K562 (cell line): Measurements from ENCODE around the gene ADCY4. TPM values are rescaled to one million over a fixed set of nuclear protein-coding genes. Genes with fewer than 3 reads are reported as not detected.

Source experiments
- ATAC-seq: fragments of 200-7000 bp; cut with Tn5 transposase; 3 replicates; pipeline ENCODE4 v1.9.1; 2020; ENCODE audit warnings: moderate library complexity
- BruUV-seq: library from RNA; stranded (reverse); fragments of 400-500 nt; replicated peaks from 2 replicates; lab custom pipeline; 2021; lab: Mats Ljungman, UMichigan
- CTCF ChIA-PET: fragments of 300-600 bp; formaldehyde crosslinking; extraction: SDS; loops from one replicate; lab custom pipeline; 2021; ENCODE audit warnings: low intra/inter-chr PET ratio; lab: Yijun Ruan, JAX
- POLR2A ChIA-PET: fragments of 300-600, 350-650 bp; sonication (Branson Sonifier 250); formaldehyde crosslinking; extraction: SDS; loops from one replicate; lab custom pipeline; 2021; ENCODE audit warnings: antibody characterized with exemption, inconsistent platforms; lab: Yijun Ruan, JAX
- DNase-seq, 4 experiments: peaks; one replicate each; pipeline versions ENCODE4 v3.0.0 to v3.0.0-alpha.2; 2011 to 2018; ENCODE audit warnings: low spot score in 3 of 4, mixed read lengths in 3 of 4; ENCODE audit errors: extremely low read depth in 1 of 4
- FAIRE-seq: peaks from 2 replicates; lab custom pipeline; 2011; peaks lifted over from hg19 to GRCh38; lab: Jason Lieb, UNC
- H2AFZ ChIP-seq: 2 replicates; pipeline ENCODE4 v1.6.0; 2011; ENCODE audit warnings: low read depth, low read length, control low read depth, inconsistent platforms
- H3K27ac ChIP-seq: fragments of 200-600 bp; 3 replicates; pipeline ENCODE4 v1.8.0; 2011; ENCODE audit warnings: low read depth, mild to moderate bottlenecking, control low read depth, inconsistent platforms, low read length, moderate library complexity, mixed read lengths; ENCODE audit errors: extremely low read depth
- H3K27me3 ChIP-seq, 2 experiments: fragments of 300-600 bp in 1 of 2; 2 replicates in 1 of 2; 3 replicates in 1 of 2; pipeline versions ENCODE4 v1.6.0 to v1.8.0; 2011; ENCODE audit warnings: inconsistent platforms in 2 of 2, low read length in 2 of 2, mild to moderate bottlenecking in 1 of 2, mixed read lengths in 1 of 2, moderate library complexity in 1 of 2; ENCODE audit not compliant: control insufficient read depth in 2 of 2, insufficient read depth in 2 of 2
- H3K36me3 ChIP-seq: fragments of 300-600 bp; 3 replicates; pipeline ENCODE4 v1.8.0; 2011; ENCODE audit warnings: mild to moderate bottlenecking, low read length, inconsistent platforms; ENCODE audit not compliant: control insufficient read depth, insufficient read depth
- H3K4me1 ChIP-seq, 2 experiments: fragments of 200-600 bp in 1 of 2; replicated peaks in 1 of 2; 2 replicates in 1 of 2; 3 replicates in 1 of 2; pipeline versions ENCODE4 v1.5.1 to v1.8.0; 2011; ENCODE audit warnings: inconsistent platforms in 2 of 2, low read length in 2 of 2, mild to moderate bottlenecking in 1 of 2, mixed read lengths in 1 of 2, moderate library complexity in 1 of 2; ENCODE audit not compliant: control insufficient read depth in 2 of 2, insufficient read depth in 2 of 2
- H3K4me2 ChIP-seq: 2 replicates; pipeline ENCODE4 v1.6.1; 2011; ENCODE audit warnings: low read length, control low read depth, inconsistent platforms, mixed read lengths; ENCODE audit not compliant: insufficient read depth
- H3K4me3 ChIP-seq: fragments of 200-600 bp; sonication (generic), shearing (Covaris generic); 2 replicates; pipeline ENCODE4 v1.5.1; 2016; ENCODE audit warnings: control low read depth, inconsistent platforms
- H3K79me2 ChIP-seq: fragments of 200-600 bp; 3 replicates; pipeline ENCODE4 v1.8.0; 2011; ENCODE audit warnings: low read length, inconsistent platforms; ENCODE audit not compliant: control insufficient read depth, insufficient read depth
- H3K9ac ChIP-seq, 2 experiments: 2 replicates each; pipeline versions ENCODE4 v1.6.0 to v1.6.1; 2011; ENCODE audit warnings: low read depth in 2 of 2, low read length in 2 of 2, control low read depth in 1 of 2, inconsistent platforms in 1 of 2, mild to moderate bottlenecking in 1 of 2, mixed read lengths in 1 of 2; ENCODE audit not compliant: insufficient read depth in 1 of 2
- H3K9me1 ChIP-seq: one replicate; pipeline ENCODE4 v1.6.0; 2011; ENCODE audit warnings: inconsistent platforms, mild to moderate bottlenecking, low read length, moderate library complexity; ENCODE audit not compliant: control insufficient read depth, insufficient read depth
- H3K9me3 ChIP-seq: replicated peaks from 2 replicates; pipeline ENCODE4 v1.5.1; 2011; ENCODE audit warnings: low read depth, low read length, inconsistent platforms; ENCODE audit not compliant: control insufficient read depth, insufficient read depth
- H4K20me1 ChIP-seq: replicated peaks from 2 replicates; pipeline ENCODE4 v1.6.1; 2011; ENCODE audit warnings: low read length, inconsistent platforms, mixed read lengths; ENCODE audit not compliant: control insufficient read depth, insufficient read depth
- EGR1 ChIP-seq: fragments of 450-650 bp; conservative IDR thresholded peaks from 2 replicates; pipeline ENCODE4 v1.6.1; 2017; ENCODE audit warnings: mild to moderate bottlenecking
- HMG20A ChIP-seq: fragments of 450-650 bp; formaldehyde crosslinking; conservative IDR thresholded peaks from 2 replicates; pipeline ENCODE4 v1.4.0; 2020; ENCODE audit warnings: mild to moderate bottlenecking, mixed read lengths
- L3MBTL2 ChIP-seq: fragments of 450-650 bp; IDR thresholded peaks from 2 replicates; pipeline ENCODE4 v1.6.1; 2016; ENCODE audit warnings: mild to moderate bottlenecking, moderate library complexity
- RBM25 ChIP-seq: fragments of 200-400 bp; formaldehyde crosslinking; IDR thresholded peaks from 2 replicates; pipeline ENCODE4 v1.6.1; 2018; ENCODE audit warnings: low read length, low read depth, moderate library complexity; ENCODE audit not compliant: severe bottlenecking
- SRSF3 ChIP-seq: fragments of 200-400 bp; formaldehyde crosslinking; IDR thresholded peaks from 2 replicates; pipeline ENCODE4 v1.6.1; 2016; ENCODE audit warnings: mild to moderate bottlenecking, low read length, moderate library complexity; ENCODE audit not compliant: insufficient read depth
- ZNF24 ChIP-seq: fragments of 450-650 bp; IDR thresholded peaks from 2 replicates; pipeline ENCODE4 v1.6.1; 2016
- ZNF263 ChIP-seq: sonication (generic); formaldehyde crosslinking; IDR thresholded peaks from 2 replicates; pipeline ENCODE4 v1.8.0; 2022; ENCODE audit warnings: mild to moderate bottlenecking, missing genetic modification reagents, borderline replicate concordance
- ZNF75A ChIP-seq: fragments of 450-650 bp; formaldehyde crosslinking; IDR thresholded peaks from 2 replicates; pipeline ENCODE4 v1.4.0; 2020; ENCODE audit warnings: mild to moderate bottlenecking
- WGBS: fragments of 100-300 bp; shearing (Covaris generic); methylation state at CpG from one replicate; pipeline ENCODE4 v1.1.6; 2016; ENCODE audit warnings: low coverage, mixed read lengths; ENCODE audit not compliant: insufficient coverage; ENCODE audit errors: missing lambda C conversion rate; 5-methylcytosine and 5-hydroxymethylcytosine counted together
- in situ Hi-C: fragments of 300-500 bp; cut with MboI; formaldehyde crosslinking; loops from 4 replicates; pipeline ENCODE4 v1.15.0; 2018; ENCODE audit warnings: inconsistent platforms, mixed read lengths
- intact Hi-C: fragments of 100-400 bp; cut with micrococcal nuclease; formaldehyde crosslinking; loops from 2 replicates; pipeline ENCODE4 v1.14.2; 2022
- polyA plus RNA-seq, 8 experiments: library from polyadenylated mRNA; depleted of rRNA in 4 of 8; stranded (reverse) in 5 of 8; unstranded in 3 of 8; fragments of >200 nt; fragmentation: Nextera tagmentation in 2 of 8; fragmentation: Illumina TruSeq in 1 of 8; extraction: Ambion mirVana in 2 of 8; extraction: Trizol in 1 of 8; gene quantifications; 2 replicates each; pipeline versions ENCODE4 v1.2.1 to v1.2.3, GENCODE V29; 2011 to 2014; ENCODE audit warnings: inconsistent platforms in 1 of 8, missing spikeins in 1 of 8
- total RNA-seq, 7 experiments: library from RNA; depleted of rRNA in 6 of 7; stranded (reverse); fragments of >200 nt in 6 of 7; fragmentation: Illumina TruSeq in 2 of 7; extraction: Trizol in 2 of 7; gene quantifications; 2 replicates each; pipeline versions ENCODE4 v1.2.1 to v1.2.3, GENCODE V29; 2011 to 2021; ENCODE audit warnings: low replicate concordance in 1 of 7
- TF ChIP-seq, protein P1 (sequence below): sonication (generic); formaldehyde crosslinking; IDR thresholded peaks from 2 replicates; pipeline ENCODE4 v1.9.0; 2022; ENCODE audit warnings: mild to moderate bottlenecking, missing genetic modification reagents
- TF ChIP-seq, protein P2 (sequence below): fragments of 450-650 bp; formaldehyde crosslinking; IDR thresholded peaks from 2 replicates; pipeline ENCODE4 v1.4.0; 2022; ENCODE audit warnings: mild to moderate bottlenecking, moderate library complexity

Gene ADCY4
- total and polyA plus RNA-seq, 9 of the 15 experiments (the other 6 are each of a cell fraction or from before 2014, with no cell fraction given) = 0.04 to 0.31 (median 0.15) TPM; not detected in 2

DNA sequence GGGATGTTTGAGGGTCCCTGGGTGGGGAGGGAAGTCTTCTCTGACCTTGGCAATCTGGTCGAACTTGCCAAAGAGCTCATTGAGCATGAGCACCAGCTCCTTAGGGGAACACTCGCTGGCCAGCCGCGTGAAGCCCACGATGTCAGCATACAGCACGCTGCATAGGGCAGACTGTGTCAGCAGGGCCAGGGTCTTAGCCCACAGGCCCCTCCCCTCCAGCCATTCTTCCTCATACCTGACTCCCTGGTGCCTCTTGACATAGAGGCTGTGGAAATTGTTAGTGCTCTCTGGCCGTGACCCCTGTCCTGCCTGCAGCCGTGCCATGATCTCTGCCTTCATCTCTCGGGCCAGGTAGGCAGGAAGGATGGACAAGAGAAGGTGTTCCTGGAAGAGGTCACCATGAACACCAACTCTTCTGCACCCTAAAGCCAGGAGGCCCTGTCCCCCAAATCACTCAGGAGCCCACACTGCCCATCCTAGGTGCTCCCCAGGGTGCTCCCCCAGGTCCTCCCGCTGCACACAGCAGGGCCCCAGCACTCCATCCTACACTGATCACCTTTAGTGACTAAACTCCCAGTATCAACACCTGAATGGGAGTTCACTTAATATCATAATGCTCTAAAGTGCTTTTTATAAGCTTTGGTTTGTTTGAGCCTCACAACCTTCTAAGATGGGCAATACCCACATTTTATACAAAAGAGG lies 3.7 kb downstream of the ADCY4 start:
- peaks cover 5 to 36% of the 10 kb centered on the region in 2 experiments; a peak in 4 of 5 replicates for H3K4me1 ChIP-seq
- no peaks in the 10 kb centered on the region for H3K27me3 ChIP-seq
- H3K4me3 ChIP-seq = no peak overlapping the region
- H3K79me2 ChIP-seq = no peaks in the 10 kb centered on the region
- no peak overlapping the region for H2AFZ ChIP-seq
- no peak overlapping the region for H3K27ac ChIP-seq
- in situ Hi-C loops (loop anchor here (5.0 to 25.0 kb wide), 2 partner anchors 101 to 356 kb away; no protein-coding TSS in a partner anchor), intact Hi-C loops (loop anchor here (5.0 kb wide), 1 partner anchor 36 kb away; the partner anchor contains the start of gene NFATC4)
- no peak for FAIRE-seq
- BruUV-seq = no TSS peak
- H3K9me1 ChIP-seq = no peaks in the 10 kb centered on the region
- ChIA-PET CTCF (interaction anchor here (0.6 to 0.8 kb wide), 2 partner anchors 106 to 170 kb away, joined by 3 read pairs; partner anchors contain the start of gene IRF9), POLR2A (interaction anchor here (0.6 kb wide), 1 partner anchor 16 kb away, joined by 3 read pairs; no protein-coding TSS in a partner anchor)
- H3K36me3 ChIP-seq = no peaks in the 10 kb centered on the region
- H3K9me3 ChIP-seq = no peaks in the 10 kb centered on the region
- H3K4me2 ChIP-seq = no peak overlapping the region
- no peaks in the 10 kb centered on the region for H4K20me1 ChIP-seq
- ATAC-seq = no peak
- H3K9ac ChIP-seq = 0 out of 4 replicates have a peak overlapping the region, but pooled peaks of 1 of the 2 experiments have one; percentile 17
- DNase-seq = no peak
- WGBS = 39% methylated on average over 4 of the region's 10 CpGs
- no peak for TF ChIP-seq ZNF24
- peak; percentile 92 for TF ChIP-seq ZNF263 (CRISPR knock-in tag)

DNA sequence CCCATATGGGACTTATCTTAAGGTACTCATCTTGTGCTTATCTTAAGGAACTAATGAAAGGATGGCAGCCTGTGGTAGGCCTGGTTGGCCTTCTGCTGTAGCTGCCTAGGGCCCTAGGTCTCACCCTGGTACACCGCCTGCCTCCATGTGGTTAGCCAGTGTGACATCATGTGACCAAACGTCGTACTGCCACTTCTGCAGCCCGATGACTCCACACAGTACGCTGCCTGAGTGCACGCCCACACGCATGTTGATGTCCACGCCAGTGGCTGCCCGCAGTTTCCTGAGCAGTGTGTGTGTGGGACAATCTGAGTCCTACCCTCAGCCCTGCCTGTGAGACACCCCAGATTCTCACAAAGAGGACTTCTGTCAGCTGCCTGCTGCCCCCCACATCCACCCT lies 5.1 kb downstream of the ADCY4 start:
- WGBS = 26% methylated on average over 5 of the region's 9 CpGs
- ChIA-PET CTCF (no interaction called here), POLR2A (interaction anchor here (0.6 to 1.0 kb wide), 2 partner anchors 112 to 122 kb away, joined by 3 read pairs; no protein-coding TSS in a partner anchor)
- Histone ChIP-seq H3K4me3 (no peak overlapping the region), H3K27ac (no peak overlapping the region), H3K9me1 (no peaks in the 10 kb centered on the region), H3K27me3 (no peaks in the 10 kb centered on the region), H3K4me1 (peaks cover 5 to 33% of the 10 kb centered on the region in 2 experiments; a peak in 4 of 5 replicates), H3K4me2 (no peak overlapping the region), H3K36me3 (no peaks in the 10 kb centered on the region), H3K79me2 (no peaks in the 10 kb centered on the region), H2AFZ (no peak overlapping the region), H3K9ac (no peak overlapping the region), H3K9me3 (no peaks in the 10 kb centered on the region), H4K20me1 (no peaks in the 10 kb centered on the region)
- no TSS peak for BruUV-seq
- ATAC-seq = no peak
- intact Hi-C loops = loop anchor here (5.0 kb wide), 1 partner anchor 38 kb away; the partner anchor contains the start of gene NFATC4
- no peak for FAIRE-seq
- DNase-seq = no peak
- in situ Hi-C loops = loop anchor here (5.0 to 25.0 kb wide), 2 partner anchors 103 to 358 kb away; no protein-coding TSS in a partner anchor
- TF ChIP-seq, protein P1, sequence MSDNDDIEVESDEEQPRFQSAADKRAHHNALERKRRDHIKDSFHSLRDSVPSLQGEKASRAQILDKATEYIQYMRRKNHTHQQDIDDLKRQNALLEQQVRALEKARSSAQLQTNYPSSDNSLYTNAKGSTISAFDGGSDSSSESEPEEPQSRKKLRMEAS (CRISPR knock-in tag) = peak; percentile 49; the same call in 1 of the 2 replicates
- TF ChIP-seq HMG20A (CRISPR knock-in tag) (no peak), RBM25 (no peak), SRSF3 (no peak), L3MBTL2 (0 out of 2 replicates have a peak, but pooled peaks have one; percentile 39), ZNF75A (no peak), EGR1 (peak; percentile 63)
- TF ChIP-seq, protein P2, sequence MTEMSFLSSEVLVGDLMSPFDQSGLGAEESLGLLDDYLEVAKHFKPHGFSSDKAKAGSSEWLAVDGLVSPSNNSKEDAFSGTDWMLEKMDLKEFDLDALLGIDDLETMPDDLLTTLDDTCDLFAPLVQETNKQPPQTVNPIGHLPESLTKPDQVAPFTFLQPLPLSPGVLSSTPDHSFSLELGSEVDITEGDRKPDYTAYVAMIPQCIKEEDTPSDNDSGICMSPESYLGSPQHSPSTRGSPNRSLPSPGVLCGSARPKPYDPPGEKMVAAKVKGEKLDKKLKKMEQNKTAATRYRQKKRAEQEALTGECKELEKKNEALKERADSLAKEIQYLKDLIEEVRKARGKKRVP (CRISPR knock-in tag) = no peak
